Gastroesophageal sphincter (tissue), 4 donors: Measurements from ENCODE around the gene RXFP2. TPM values are rescaled to one million over a fixed set of nuclear protein-coding genes. Genes with fewer than 3 reads are reported as not detected.

Experiments
- ATAC-seq: fragments of 150-250 bp; one replicate; pipeline ENCODE4 v1.9.1; 2016; ENCODE audit warnings: mild to moderate bottlenecking, moderate library complexity
- H3K27ac ChIP-seq, 4 donors: fragments of 200-600 bp; sonication (generic) in 3 of 4; 1 replicate in 3 of 4; 2 replicates in 1 of 4; pipeline ENCODE4 v1.5.1; 2016 to 2019
- H3K27me3 ChIP-seq: fragments of 200-600 bp; sonication (generic); one replicate; pipeline ENCODE4 v1.5.1; 2019
- H3K36me3 ChIP-seq, 2 donors: fragments of 200-600 bp; sonication (generic); one replicate each; pipeline ENCODE4 v1.5.1; 2019; ENCODE audit warnings: control low read depth in 1 of 2
- H3K4me1 ChIP-seq, 3 donors: fragments of 200-600 bp; sonication (generic); 1 replicate in 2 of 3; 2 replicates in 1 of 3; pipeline ENCODE4 v1.5.1; 2016 to 2019; ENCODE audit warnings: control low read depth in 2 of 3
- H3K4me3 ChIP-seq, 2 donors: fragments of 200-600 bp; sonication (generic); one replicate each; pipeline ENCODE4 v1.5.1; 2019; ENCODE audit warnings: mild to moderate bottlenecking in 1 of 2, moderate library complexity in 1 of 2
- H3K9me3 ChIP-seq, 3 donors: fragments of 200-600 bp; sonication (generic); one replicate each; pipeline ENCODE4 v1.5.1; 2017 to 2019; ENCODE audit warnings: control low read depth in 2 of 3
- CTCF ChIP-seq, 4 experiments: fragments of 200-600 bp in 2 of 4; fragments of 450-650 bp in 2 of 4; sonication (generic) in 1 of 4; IDR thresholded peaks; one replicate each; pipeline ENCODE4 v1.5.1; 2017 to 2019; ENCODE audit warnings: antibody characterized with exemption in 4 of 4, mild to moderate bottlenecking in 2 of 4, moderate library complexity in 2 of 4
- EP300 ChIP-seq: sonication (generic); formaldehyde crosslinking; IDR thresholded peaks from one replicate; pipeline ENCODE4 v1.6.1; 2017; ENCODE audit warnings: antibody characterized with exemption, mild to moderate bottlenecking
- POLR2A ChIP-seq, 2 donors: fragments of 450-650 bp; IDR thresholded peaks; one replicate each; pipeline ENCODE4 v1.6.1; 2017; ENCODE audit warnings: antibody characterized with exemption in 2 of 2, mild to moderate bottlenecking in 2 of 2, moderate library complexity in 1 of 2
- POLR2AphosphoS5 ChIP-seq: sonication (generic); formaldehyde crosslinking; IDR thresholded peaks from one replicate; pipeline ENCODE4 v1.6.1; 2017; ENCODE audit warnings: antibody characterized with exemption
- WGBS, 2 donors: methylation state at CpG; one replicate each; pipeline ENCODE4 v1.1.5; 2018; ENCODE audit warnings: low coverage in 1 of 2; 5-methylcytosine and 5-hydroxymethylcytosine counted together
- total RNA-seq, 4 donors: library from RNA; depleted of rRNA; stranded (reverse); fragments of >200 nt; gene quantifications; one replicate each; pipeline ENCODE4 v1.1.0, GENCODE V29; 2016

RXFP2 gene
- total RNA-seq, 4 donors from 2014 or later = not detected

GRCh38 chr13:31798189-31798588 is 58.9 kb downstream of the RXFP2 start:
- 52 to 68% methylated on average over 4 of the region's 4 CpGs for WGBS, 2 donors
- Histone ChIP-seq H3K4me3 (no peak overlapping the region), H3K9me3 (no peaks in the 10 kb centered on the region), H3K36me3 (no peaks in the 10 kb centered on the region), H3K27me3 (no peaks in the 10 kb centered on the region), H3K4me1 (no peaks in the 10 kb centered on the region), H3K27ac (no peak overlapping the region)
- TF ChIP-seq CTCF (IDR thresholded peaks at IDR 0.05) (no peak), POLR2AphosphoS5 (no peak), EP300 (no peak), POLR2A (IDR thresholded peaks at IDR 0.05) (no peak)
- no peak for ATAC-seq

GRCh38 chr13:31801088-31801487 is 61.8 kb downstream of the RXFP2 start:
- H3K36me3 ChIP-seq = no peaks in the 10 kb centered on the region
- H3K27me3 ChIP-seq = no peaks in the 10 kb centered on the region
- no peak overlapping the region for H3K4me3 ChIP-seq
- WGBS, 2 donors = 75 to 91% methylated on average over 1 to 6 of the region's 6 CpGs
- TF ChIP-seq CTCF (IDR thresholded peaks at IDR 0.05) (no peak), POLR2AphosphoS5 (no peak), EP300 (no peak), POLR2A (IDR thresholded peaks at IDR 0.05) (no peak)
- no peaks in the 10 kb centered on the region for H3K9me3 ChIP-seq
- no peaks in the 10 kb centered on the region for H3K4me1 ChIP-seq
- ATAC-seq = no peak
- H3K27ac ChIP-seq = no peak overlapping the region

GRCh38 chr13:31803311-31803710 is 64.0 kb downstream of the RXFP2 start:
- 70 to 86% methylated on average over 1 of the region's 1 CpG for WGBS, 2 donors
- Histone ChIP-seq H3K4me3 (no peak overlapping the region), H3K9me3 (no peaks in the 10 kb centered on the region), H3K27ac (no peak overlapping the region), H3K4me1 (no peaks in the 10 kb centered on the region), H3K27me3 (no peaks in the 10 kb centered on the region), H3K36me3 (no peaks in the 10 kb centered on the region)
- no peak for ATAC-seq
- TF ChIP-seq POLR2A (IDR thresholded peaks at IDR 0.05) (no peak), EP300 (no peak), POLR2AphosphoS5 (no peak), CTCF (IDR thresholded peaks at IDR 0.05) (no peak)

- Histone ChIP-seq H3K27ac (no peak overlapping the region), H3K4me3 (no peak overlapping the region), H3K9me3 (no peaks in the 10 kb centered on the region), H3K36me3 (no peaks in the 10 kb centered on the region), H3K4me1 (no peaks in the 10 kb centered on the region), H3K27me3 (no peaks in the 10 kb centered on the region)
- no peak for ATAC-seq
- TF ChIP-seq POLR2A (IDR thresholded peaks at IDR 0.05) (no peak), CTCF (IDR thresholded peaks at IDR 0.05) (no peak), POLR2AphosphoS5 (no peak), EP300 (no peak)
- 91 to 98% methylated on average over 4 of the region's 4 CpGs for WGBS, 2 donors
These were observed 66.5 kb downstream of the RXFP2 start for GRCh38 chr13:31805841-31806240.

- no peaks in the 10 kb centered on the region for H3K4me1 ChIP-seq
- H3K4me3 ChIP-seq = no peak overlapping the region
- H3K36me3 ChIP-seq = no peaks in the 10 kb centered on the region
- no peaks in the 10 kb centered on the region for H3K27me3 ChIP-seq
- ATAC-seq = no peak
- TF ChIP-seq CTCF (IDR thresholded peaks at IDR 0.05) (no peak), POLR2A (IDR thresholded peaks at IDR 0.05) (no peak), POLR2AphosphoS5 (no peak), EP300 (no peak)
- no peak overlapping the region for H3K27ac ChIP-seq
- H3K9me3 ChIP-seq = no peaks in the 10 kb centered on the region
- 20 to 42% methylated on average over 1 to 2 of the region's 2 CpGs for WGBS, 2 donors
These were observed 67.8 kb downstream of the RXFP2 start for GRCh38 chr13:31807090-31807541.
